Cortex of kidney (tissue), 1 donor: ENCODE results near the gene ANKS1A.
"Not testable (repeated sequence)": the region's sequence is repeated elsewhere in the genome, so short reads cannot be mapped to it uniquely, and the experiment has no call there.

Experiments used
- DNase-seq: peaks from one replicate; lab custom pipeline; 2025; lab: John Stamatoyannopoulos, UW

The ANKS1A gene

GRCh38 chr6:34888874-34889555 lies at the start of gene ANKS1A:
Gene ANKS1A, plus strand, starts transcription at chr6:34889255. Its CDS starts 148 bp downstream, at chr6:34889403.
- peak; percentile 22 for DNase-seq

- no peak for DNase-seq
Measured at GRCh38 chr6:34839666-34840352, 49.2 kb upstream of the ANKS1A start.

- DNase-seq: not testable (repeated sequence)
Measured at GRCh38 chr6:34849066-34849465, 40.0 kb upstream of the ANKS1A start.

- DNase-seq: no peak
Measured at GRCh38 chr6:34851361-34851760, 37.7 kb upstream of the ANKS1A start.

- DNase-seq: no peak
Measured at GRCh38 chr6:34852406-34853085, 36.5 kb upstream of the ANKS1A start.

- DNase-seq: no peak
Measured at GRCh38 chr6:34855463-34855862, 33.6 kb upstream of the ANKS1A start.

- no peak for DNase-seq
Measured at GRCh38 chr6:34858681-34859080, 30.4 kb upstream of the ANKS1A start.

- no peak for DNase-seq
Measured at GRCh38 chr6:34859951-34860350, 29.1 kb upstream of the ANKS1A start.

GRCh38 chr6:34860776-34861175 lies 28.3 kb upstream of the ANKS1A start:
- no peak for DNase-seq

- no peak for DNase-seq
Measured at GRCh38 chr6:34864007-34864406, 25.0 kb upstream of the ANKS1A start.

- no peak for DNase-seq
Measured at GRCh38 chr6:34865107-34865506, 23.9 kb upstream of the ANKS1A start.

GRCh38 chr6:34866509-34866908 lies 22.5 kb upstream of the ANKS1A start:
- DNase-seq: no peak

- DNase-seq: no peak
Measured at GRCh38 chr6:34867484-34867883, 21.6 kb upstream of the ANKS1A start.

- no peak for DNase-seq
Measured at GRCh38 chr6:34871853-34872252, 17.2 kb upstream of the ANKS1A start.

- no peak for DNase-seq
Measured at GRCh38 chr6:34872332-34872731, 16.7 kb upstream of the ANKS1A start.

- DNase-seq: no peak
Measured at GRCh38 chr6:34875292-34876213, 13.5 kb upstream of the ANKS1A start.

- no peak for DNase-seq
Measured at GRCh38 chr6:34876472-34876871, 12.6 kb upstream of the ANKS1A start.

GRCh38 chr6:34877259-34877658 lies 11.8 kb upstream of the ANKS1A start:
- no peak for DNase-seq

- DNase-seq: no peak
Measured at GRCh38 chr6:34877869-34878485, 11.1 kb upstream of the ANKS1A start.

- DNase-seq: not testable (repeated sequence)
Measured at GRCh38 chr6:34884073-34884472, 5.0 kb upstream of the ANKS1A start.

- no peak for DNase-seq
Measured at GRCh38 chr6:34884996-34885395, 4.1 kb upstream of the ANKS1A start.

GRCh38 chr6:34885837-34886236 lies 3.2 kb upstream of the ANKS1A start:
- DNase-seq: not testable (repeated sequence)
